K562 (cell line): ENCODE measurements around the gene SOX12. TPM values are rescaled to one million over a fixed set of nuclear protein-coding genes. Genes with fewer than 3 reads are reported as not detected.

Source experiments
- ATAC-seq: fragments of 200-7000 bp; cut with Tn5 transposase; 3 replicates; pipeline ENCODE4 v1.9.1; 2020; ENCODE audit warnings: moderate library complexity
- BruUV-seq: library from RNA; stranded (reverse); fragments of 400-500 nt; replicated peaks from 2 replicates; lab custom pipeline; 2021; lab: Mats Ljungman, UMichigan
- CTCF ChIA-PET: fragments of 300-600 bp; formaldehyde crosslinking; extraction: SDS; loops from one replicate; lab custom pipeline; 2021; ENCODE audit warnings: low intra/inter-chr PET ratio; lab: Yijun Ruan, JAX
- POLR2A ChIA-PET: fragments of 300-600, 350-650 bp; sonication (Branson Sonifier 250); formaldehyde crosslinking; extraction: SDS; loops from one replicate; lab custom pipeline; 2021; ENCODE audit warnings: antibody characterized with exemption, inconsistent platforms; lab: Yijun Ruan, JAX
- DNase-seq, 4 experiments: peaks; one replicate each; pipeline versions ENCODE4 v3.0.0 to v3.0.0-alpha.2; 2011 to 2018; ENCODE audit warnings: low spot score in 3 of 4, mixed read lengths in 3 of 4; ENCODE audit errors: extremely low read depth in 1 of 4
- FAIRE-seq: peaks from 2 replicates; lab custom pipeline; 2011; peaks lifted over from hg19 to GRCh38; lab: Jason Lieb, UNC
- H2AFZ ChIP-seq: 2 replicates; pipeline ENCODE4 v1.6.0; 2011; ENCODE audit warnings: low read depth, low read length, control low read depth, inconsistent platforms
- H3K27ac ChIP-seq: fragments of 200-600 bp; 3 replicates; pipeline ENCODE4 v1.8.0; 2011; ENCODE audit warnings: low read depth, mild to moderate bottlenecking, control low read depth, inconsistent platforms, low read length, moderate library complexity, mixed read lengths; ENCODE audit errors: extremely low read depth
- H3K27me3 ChIP-seq, 2 experiments: fragments of 300-600 bp in 1 of 2; 2 replicates in 1 of 2; 3 replicates in 1 of 2; pipeline versions ENCODE4 v1.6.0 to v1.8.0; 2011; ENCODE audit warnings: inconsistent platforms in 2 of 2, low read length in 2 of 2, mild to moderate bottlenecking in 1 of 2, mixed read lengths in 1 of 2, moderate library complexity in 1 of 2; ENCODE audit not compliant: control insufficient read depth in 2 of 2, insufficient read depth in 2 of 2
- H3K36me3 ChIP-seq: fragments of 300-600 bp; 3 replicates; pipeline ENCODE4 v1.8.0; 2011; ENCODE audit warnings: mild to moderate bottlenecking, low read length, inconsistent platforms; ENCODE audit not compliant: control insufficient read depth, insufficient read depth
- H3K4me1 ChIP-seq, 2 experiments: fragments of 200-600 bp in 1 of 2; replicated peaks in 1 of 2; 2 replicates in 1 of 2; 3 replicates in 1 of 2; pipeline versions ENCODE4 v1.5.1 to v1.8.0; 2011; ENCODE audit warnings: inconsistent platforms in 2 of 2, low read length in 2 of 2, mild to moderate bottlenecking in 1 of 2, mixed read lengths in 1 of 2, moderate library complexity in 1 of 2; ENCODE audit not compliant: control insufficient read depth in 2 of 2, insufficient read depth in 2 of 2
- H3K4me2 ChIP-seq: 2 replicates; pipeline ENCODE4 v1.6.1; 2011; ENCODE audit warnings: low read length, control low read depth, inconsistent platforms, mixed read lengths; ENCODE audit not compliant: insufficient read depth
- H3K4me3 ChIP-seq: fragments of 200-600 bp; sonication (generic), shearing (Covaris generic); 2 replicates; pipeline ENCODE4 v1.5.1; 2016; ENCODE audit warnings: control low read depth, inconsistent platforms
- H3K79me2 ChIP-seq: fragments of 200-600 bp; 3 replicates; pipeline ENCODE4 v1.8.0; 2011; ENCODE audit warnings: low read length, inconsistent platforms; ENCODE audit not compliant: control insufficient read depth, insufficient read depth
- H3K9ac ChIP-seq, 2 experiments: 2 replicates each; pipeline versions ENCODE4 v1.6.0 to v1.6.1; 2011; ENCODE audit warnings: low read depth in 2 of 2, low read length in 2 of 2, control low read depth in 1 of 2, inconsistent platforms in 1 of 2, mild to moderate bottlenecking in 1 of 2, mixed read lengths in 1 of 2; ENCODE audit not compliant: insufficient read depth in 1 of 2
- H3K9me1 ChIP-seq: one replicate; pipeline ENCODE4 v1.6.0; 2011; ENCODE audit warnings: inconsistent platforms, mild to moderate bottlenecking, low read length, moderate library complexity; ENCODE audit not compliant: control insufficient read depth, insufficient read depth
- H3K9me3 ChIP-seq: replicated peaks from 2 replicates; pipeline ENCODE4 v1.5.1; 2011; ENCODE audit warnings: low read depth, low read length, inconsistent platforms; ENCODE audit not compliant: control insufficient read depth, insufficient read depth
- H4K20me1 ChIP-seq: replicated peaks from 2 replicates; pipeline ENCODE4 v1.6.1; 2011; ENCODE audit warnings: low read length, inconsistent platforms, mixed read lengths; ENCODE audit not compliant: control insufficient read depth, insufficient read depth
- BDP1 ChIP-seq: IDR thresholded peaks from 3 replicates; pipeline ENCODE4 v1.6.1; 2011; ENCODE audit not compliant: insufficient read length, insufficient read depth
- DDX20 ChIP-seq: fragments of 450-650 bp; IDR thresholded peaks from 2 replicates; pipeline ENCODE4 v1.6.1; 2016; ENCODE audit warnings: missing genetic modification characterization, low read depth, mild to moderate bottlenecking, missing compliant biosample characterization, moderate library complexity
- HNRNPLL ChIP-seq: fragments of 200-400 bp; formaldehyde crosslinking; IDR thresholded peaks from 2 replicates; pipeline ENCODE4 v1.6.1; 2017; ENCODE audit warnings: low read length, low read depth, mild to moderate bottlenecking; ENCODE audit not compliant: poor library complexity, severe bottlenecking
- MYNN ChIP-seq, 2 experiments: sonication (generic); formaldehyde crosslinking in 1 of 2; IDR thresholded peaks; 2 replicates each; pipeline versions ENCODE4 v1.5.0 to v1.6.1; 2016 to 2020; ENCODE audit warnings: antibody characterized with exemption in 1 of 2, missing genetic modification reagents in 1 of 2
- SOX6 ChIP-seq: fragments of 450-650 bp; IDR thresholded peaks from 2 replicates; pipeline ENCODE4 v1.6.1; 2014; ENCODE audit warnings: mild to moderate bottlenecking
- ZNF444 ChIP-seq: fragments of 250-450 bp; sonication (Bioruptor Pico); IDR thresholded peaks from 2 replicates; pipeline ENCODE4 v1.4.0; 2020; ENCODE audit warnings: mild to moderate bottlenecking, moderate library complexity
- ZNF583 ChIP-seq: fragments of 250-450 bp; sonication (Bioruptor Pico); IDR thresholded peaks from 2 replicates; pipeline ENCODE4 v1.4.0; 2020
- ZNF76 ChIP-seq: fragments of 250-450 bp; sonication (Bioruptor Pico); IDR thresholded peaks from 2 replicates; pipeline ENCODE4 v1.4.0; 2020; ENCODE audit warnings: mild to moderate bottlenecking, moderate library complexity, borderline replicate concordance
- WGBS: fragments of 100-300 bp; shearing (Covaris generic); methylation state at CpG from one replicate; pipeline ENCODE4 v1.1.6; 2016; ENCODE audit warnings: low coverage, mixed read lengths; ENCODE audit not compliant: insufficient coverage; ENCODE audit errors: missing lambda C conversion rate; 5-methylcytosine and 5-hydroxymethylcytosine counted together
- in situ Hi-C: fragments of 300-500 bp; cut with MboI; formaldehyde crosslinking; loops from 4 replicates; pipeline ENCODE4 v1.15.0; 2018; ENCODE audit warnings: inconsistent platforms, mixed read lengths
- intact Hi-C: fragments of 100-400 bp; cut with micrococcal nuclease; formaldehyde crosslinking; loops from 2 replicates; pipeline ENCODE4 v1.14.2; 2022
- polyA plus RNA-seq, 8 experiments: library from polyadenylated mRNA; depleted of rRNA in 4 of 8; stranded (reverse) in 5 of 8; unstranded in 3 of 8; fragments of >200 nt; fragmentation: Nextera tagmentation in 2 of 8; fragmentation: Illumina TruSeq in 1 of 8; extraction: Ambion mirVana in 2 of 8; extraction: Trizol in 1 of 8; gene quantifications; 2 replicates each; pipeline versions ENCODE4 v1.2.1 to v1.2.3, GENCODE V29; 2011 to 2014; ENCODE audit warnings: inconsistent platforms in 1 of 8, missing spikeins in 1 of 8
- total RNA-seq, 7 experiments: library from RNA; depleted of rRNA in 6 of 7; stranded (reverse); fragments of >200 nt in 6 of 7; fragmentation: Illumina TruSeq in 2 of 7; extraction: Trizol in 2 of 7; gene quantifications; 2 replicates each; pipeline versions ENCODE4 v1.2.1 to v1.2.3, GENCODE V29; 2011 to 2021; ENCODE audit warnings: low replicate concordance in 1 of 7
- TF ChIP-seq, protein P1 (sequence below), 3 experiments: IDR thresholded peaks in 2 of 3; conservative IDR thresholded peaks in 1 of 3; 2 replicates each; pipeline ENCODE4 v1.5.1; 2011 to 2012; ENCODE audit warnings: low read length in 3 of 3, mild to moderate bottlenecking in 3 of 3, control low read depth in 2 of 3, improper control_type of control experiment in 1 of 3, inconsistent platforms in 1 of 3, low read depth in 1 of 3, mixed read lengths in 1 of 3, moderate library complexity in 1 of 3; ENCODE audit not compliant: insufficient read depth in 2 of 3
- TF ChIP-seq, protein P2 (sequence below): fragments of 250-450 bp; sonication (Bioruptor Pico); IDR thresholded peaks from 2 replicates; pipeline ENCODE4 v1.5.0; 2021
- TF ChIP-seq, protein P3 (sequence below): fragments of 250-450 bp; sonication (Bioruptor Pico); IDR thresholded peaks from 2 replicates; pipeline ENCODE4 v1.9.0; 2021; ENCODE audit warnings: mild to moderate bottlenecking, inconsistent platforms
- TF ChIP-seq, protein P4 (sequence below): fragments of 250-450 bp; sonication (Bioruptor Pico); IDR thresholded peaks from 2 replicates; pipeline ENCODE4 v1.8.0; 2022; ENCODE audit warnings: inconsistent platforms

SOX12 gene
- total and polyA plus RNA-seq, 9 of the 15 experiments (the other 6 are each of a cell fraction or from before 2014, with no cell fraction given) = 0.42 to 26.3 (median 2.6) TPM

DNA sequence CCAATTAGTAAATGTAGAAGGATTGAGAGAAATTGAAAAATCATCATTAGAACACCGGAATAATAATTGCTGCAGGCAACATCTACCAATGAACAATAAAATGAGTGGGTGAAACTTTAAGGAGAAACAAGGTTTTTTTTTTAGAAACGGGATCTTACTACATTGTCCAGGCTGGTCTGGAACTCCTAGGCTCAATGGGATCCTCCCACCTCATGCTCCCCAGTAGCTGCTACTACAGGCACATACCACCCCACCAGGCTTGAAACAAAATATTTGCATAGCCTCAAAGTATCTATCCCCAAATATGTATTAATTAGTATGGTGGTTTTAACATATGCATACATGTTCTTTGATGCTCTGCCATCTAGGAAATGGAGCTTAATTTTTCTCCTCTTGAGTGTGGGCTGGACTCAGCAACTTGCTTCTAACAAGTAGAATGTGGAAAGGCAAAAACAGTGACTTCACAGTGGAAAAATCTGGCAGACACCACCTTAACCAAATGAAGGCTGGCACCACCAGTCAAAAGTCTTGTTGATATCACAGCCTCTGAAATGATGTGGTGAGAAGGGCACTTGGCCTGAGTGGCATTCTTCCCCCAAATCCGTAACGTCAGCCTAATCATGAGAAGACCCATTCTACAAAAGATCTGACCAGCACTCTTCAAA is 33.7 kb downstream of the SOX12 start (continued):
- TF ChIP-seq, protein P1, sequence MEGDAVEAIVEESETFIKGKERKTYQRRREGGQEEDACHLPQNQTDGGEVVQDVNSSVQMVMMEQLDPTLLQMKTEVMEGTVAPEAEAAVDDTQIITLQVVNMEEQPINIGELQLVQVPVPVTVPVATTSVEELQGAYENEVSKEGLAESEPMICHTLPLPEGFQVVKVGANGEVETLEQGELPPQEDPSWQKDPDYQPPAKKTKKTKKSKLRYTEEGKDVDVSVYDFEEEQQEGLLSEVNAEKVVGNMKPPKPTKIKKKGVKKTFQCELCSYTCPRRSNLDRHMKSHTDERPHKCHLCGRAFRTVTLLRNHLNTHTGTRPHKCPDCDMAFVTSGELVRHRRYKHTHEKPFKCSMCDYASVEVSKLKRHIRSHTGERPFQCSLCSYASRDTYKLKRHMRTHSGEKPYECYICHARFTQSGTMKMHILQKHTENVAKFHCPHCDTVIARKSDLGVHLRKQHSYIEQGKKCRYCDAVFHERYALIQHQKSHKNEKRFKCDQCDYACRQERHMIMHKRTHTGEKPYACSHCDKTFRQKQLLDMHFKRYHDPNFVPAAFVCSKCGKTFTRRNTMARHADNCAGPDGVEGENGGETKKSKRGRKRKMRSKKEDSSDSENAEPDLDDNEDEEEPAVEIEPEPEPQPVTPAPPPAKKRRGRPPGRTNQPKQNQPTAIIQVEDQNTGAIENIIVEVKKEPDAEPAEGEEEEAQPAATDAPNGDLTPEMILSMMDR (IDR thresholded peaks at IDR 0.05 in 2 of 3, conservative IDR thresholded peaks at IDR 0.05 in 1 of 3; ENCODE audit: insufficient read depth in 2 of 3, low read depth in 1 of 3, low read length in 3 of 3) = no peak
- TF ChIP-seq, all 486 proteins: peak for 2

DNA sequence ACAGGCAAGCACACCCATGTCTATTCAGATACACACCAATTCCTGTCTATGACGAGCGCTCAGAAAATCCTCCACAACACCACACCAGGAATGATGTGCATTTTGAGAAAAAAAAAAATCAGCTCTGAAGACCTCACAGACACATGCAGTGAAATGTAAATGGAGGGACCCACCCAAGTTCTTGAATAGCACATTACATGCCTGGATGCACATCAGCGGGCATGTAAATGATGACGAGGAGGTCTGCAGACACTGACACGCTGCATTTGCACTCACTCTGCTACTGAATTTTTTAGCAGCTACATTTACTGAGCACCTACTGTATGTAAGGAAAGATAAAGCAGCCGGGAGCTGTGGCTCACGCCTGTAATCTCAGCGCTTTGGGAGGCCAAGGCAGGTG is 36.2 kb downstream of the SOX12 start:
- CTCF ChIA-PET = no interaction called here
- in situ Hi-C loops = no loop called here
- H3K36me3 ChIP-seq = no peaks in the 10 kb centered on the region
- no peak overlapping the region for H3K4me2 ChIP-seq
- no peak for FAIRE-seq
- H3K79me2 ChIP-seq = no peaks in the 10 kb centered on the region
- H3K27ac ChIP-seq = no peak overlapping the region
- H3K4me1 ChIP-seq = peaks cover 24 to 28% of the 10 kb centered on the region in 2 experiments; a peak in 4 of 5 replicates
- H3K4me3 ChIP-seq = no peak overlapping the region
- no peaks in the 10 kb centered on the region for H3K9me1 ChIP-seq
- intact Hi-C loops = no loop called here
- no peak for ATAC-seq
- BruUV-seq = no TSS peak
- no peak overlapping the region for H2AFZ ChIP-seq
- no peak for DNase-seq
- H3K9me3 ChIP-seq = no peaks in the 10 kb centered on the region
- no peak overlapping the region for H3K9ac ChIP-seq
- no peaks in the 10 kb centered on the region for H3K27me3 ChIP-seq
- no peaks in the 10 kb centered on the region for H4K20me1 ChIP-seq
- TF ChIP-seq, protein P2, sequence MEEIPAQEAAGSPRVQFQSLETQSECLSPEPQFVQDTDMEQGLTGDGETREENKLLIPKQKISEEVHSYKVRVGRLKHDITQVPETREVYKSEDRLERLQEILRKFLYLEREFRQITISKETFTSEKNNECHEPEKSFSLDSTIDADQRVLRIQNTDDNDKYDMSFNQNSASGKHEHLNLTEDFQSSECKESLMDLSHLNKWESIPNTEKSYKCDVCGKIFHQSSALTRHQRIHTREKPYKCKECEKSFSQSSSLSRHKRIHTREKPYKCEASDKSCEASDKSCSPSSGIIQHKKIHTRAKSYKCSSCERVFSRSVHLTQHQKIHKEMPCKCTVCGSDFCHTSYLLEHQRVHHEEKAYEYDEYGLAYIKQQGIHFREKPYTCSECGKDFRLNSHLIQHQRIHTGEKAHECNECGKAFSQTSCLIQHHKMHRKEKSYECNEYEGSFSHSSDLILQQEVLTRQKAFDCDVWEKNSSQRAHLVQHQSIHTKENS (CRISPR knock-in tag) = no peak
- TF ChIP-seq HNRNPLL (no peak), ZNF444 (CRISPR knock-in tag) (no peak), BDP1 (no peak), ZNF583 (CRISPR knock-in tag) (no peak), ZNF76 (CRISPR knock-in tag) (no peak), SOX6 (no peak), DDX20 (no peak), MYNN (IDR thresholded peaks at IDR 0.05) (no peak), MYNN (CRISPR knock-in tag; IDR thresholded peaks at IDR 0.05) (no peak)
- TF ChIP-seq, protein P3, sequence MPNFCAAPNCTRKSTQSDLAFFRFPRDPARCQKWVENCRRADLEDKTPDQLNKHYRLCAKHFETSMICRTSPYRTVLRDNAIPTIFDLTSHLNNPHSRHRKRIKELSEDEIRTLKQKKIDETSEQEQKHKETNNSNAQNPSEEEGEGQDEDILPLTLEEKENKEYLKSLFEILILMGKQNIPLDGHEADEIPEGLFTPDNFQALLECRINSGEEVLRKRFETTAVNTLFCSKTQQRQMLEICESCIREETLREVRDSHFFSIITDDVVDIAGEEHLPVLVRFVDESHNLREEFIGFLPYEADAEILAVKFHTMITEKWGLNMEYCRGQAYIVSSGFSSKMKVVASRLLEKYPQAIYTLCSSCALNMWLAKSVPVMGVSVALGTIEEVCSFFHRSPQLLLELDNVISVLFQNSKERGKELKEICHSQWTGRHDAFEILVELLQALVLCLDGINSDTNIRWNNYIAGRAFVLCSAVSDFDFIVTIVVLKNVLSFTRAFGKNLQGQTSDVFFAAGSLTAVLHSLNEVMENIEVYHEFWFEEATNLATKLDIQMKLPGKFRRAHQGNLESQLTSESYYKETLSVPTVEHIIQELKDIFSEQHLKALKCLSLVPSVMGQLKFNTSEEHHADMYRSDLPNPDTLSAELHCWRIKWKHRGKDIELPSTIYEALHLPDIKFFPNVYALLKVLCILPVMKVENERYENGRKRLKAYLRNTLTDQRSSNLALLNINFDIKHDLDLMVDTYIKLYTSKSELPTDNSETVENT (CRISPR knock-in tag) = no peak
- TF ChIP-seq, protein P4, sequence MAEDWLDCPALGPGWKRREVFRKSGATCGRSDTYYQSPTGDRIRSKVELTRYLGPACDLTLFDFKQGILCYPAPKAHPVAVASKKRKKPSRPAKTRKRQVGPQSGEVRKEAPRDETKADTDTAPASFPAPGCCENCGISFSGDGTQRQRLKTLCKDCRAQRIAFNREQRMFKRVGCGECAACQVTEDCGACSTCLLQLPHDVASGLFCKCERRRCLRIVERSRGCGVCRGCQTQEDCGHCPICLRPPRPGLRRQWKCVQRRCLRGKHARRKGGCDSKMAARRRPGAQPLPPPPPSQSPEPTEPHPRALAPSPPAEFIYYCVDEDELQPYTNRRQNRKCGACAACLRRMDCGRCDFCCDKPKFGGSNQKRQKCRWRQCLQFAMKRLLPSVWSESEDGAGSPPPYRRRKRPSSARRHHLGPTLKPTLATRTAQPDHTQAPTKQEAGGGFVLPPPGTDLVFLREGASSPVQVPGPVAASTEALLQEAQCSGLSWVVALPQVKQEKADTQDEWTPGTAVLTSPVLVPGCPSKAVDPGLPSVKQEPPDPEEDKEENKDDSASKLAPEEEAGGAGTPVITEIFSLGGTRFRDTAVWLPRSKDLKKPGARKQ (CRISPR knock-in tag) = no peak
- WGBS = 74% methylated on average over 6 of the region's 8 CpGs
- POLR2A ChIA-PET = interaction anchor here (0.7 to 3.3 kb wide), 9 partner anchors 8 to 32 kb away, joined by 3 to 23 read pairs (median 6); partner anchors contain the start of gene TRIB3
